NB4 (cell line): ENCODE results near the gene PTGIS.

Experiments used
- CTCF ChIP-seq: IDR thresholded peaks from one replicate; pipeline ENCODE4 v1.5.1; 2012; ENCODE audit warnings: low read depth, low read length
- MAX ChIP-seq: IDR thresholded peaks from 2 replicates; pipeline ENCODE4 v1.6.1; 2011; ENCODE audit warnings: low read depth, low read length
- POLR2A ChIP-seq: IDR thresholded peaks from 2 replicates; pipeline ENCODE4 v1.6.1; 2011; ENCODE audit warnings: mild to moderate bottlenecking; ENCODE audit not compliant: insufficient read length; ENCODE audit errors: extremely low read depth

- TF ChIP-seq CTCF (no peak), MAX (no peak), POLR2A (no peak)
Observed at GRCh38 chr20:49594931-49595315, 27.0 kb upstream of the PTGIS start.
